DOHH2 (cell line): ENCODE data around the gene SRP14.

Experiments used
- H3F3A ChIP-seq: fragments of 200-600 bp; sonication (generic), shearing (Covaris generic); 2 replicates; pipeline ENCODE4 v1.6.0; 2016; ENCODE audit warnings: antibody characterized with exemption, mild to moderate bottlenecking; ENCODE audit not compliant: control insufficient read depth, insufficient read depth
- H3K27ac ChIP-seq: fragments of 200-600 bp; sonication (generic); 2 replicates; pipeline ENCODE4 v1.5.1; 2014; ENCODE audit warnings: low read depth, mild to moderate bottlenecking, low read length, moderate library complexity
- H3K27me3 ChIP-seq: fragments of 200-600 bp; sonication (generic); 2 replicates; pipeline ENCODE4 v1.6.1; 2014; ENCODE audit warnings: mild to moderate bottlenecking, low read length, mixed read lengths; ENCODE audit not compliant: control insufficient read depth
- H3K36me3 ChIP-seq: fragments of 200-600 bp; sonication (generic); 2 replicates; pipeline ENCODE4 v1.6.1; 2014; ENCODE audit warnings: mild to moderate bottlenecking, low read length, moderate library complexity, mixed read lengths; ENCODE audit not compliant: control insufficient read depth
- H3K4me1 ChIP-seq: fragments of 200-600 bp; sonication (generic); 2 replicates; pipeline ENCODE4 v1.6.1; 2014; ENCODE audit warnings: mild to moderate bottlenecking, low read length, mixed read lengths; ENCODE audit not compliant: control insufficient read depth
- H3K4me2 ChIP-seq: fragments of 200-600 bp; sonication (generic); 2 replicates; pipeline ENCODE4 v1.6.0; 2014; ENCODE audit warnings: mild to moderate bottlenecking, low read length, moderate library complexity
- H3K4me3 ChIP-seq: fragments of 200-600 bp; sonication (generic); 2 replicates; pipeline ENCODE4 v1.5.1; 2014; ENCODE audit warnings: mild to moderate bottlenecking, low read length, mixed read lengths
- H3K79me2 ChIP-seq: fragments of 200-600 bp; sonication (generic); 2 replicates; pipeline ENCODE4 v1.6.1; 2014; ENCODE audit warnings: mild to moderate bottlenecking, low read length, mixed read lengths; ENCODE audit not compliant: control insufficient read depth
- H3K9me2 ChIP-seq: fragments of 200-600 bp; sonication (generic); replicated peaks from 2 replicates; pipeline ENCODE4 v1.6.1; 2014; ENCODE audit warnings: mild to moderate bottlenecking, low read length, mixed read lengths; ENCODE audit not compliant: control insufficient read depth
- H3K9me3 ChIP-seq: fragments of 200-600 bp; sonication (generic); 2 replicates; pipeline ENCODE4 v1.6.1; 2014; ENCODE audit warnings: antibody characterized with exemption, low read length, mixed read lengths; ENCODE audit not compliant: control insufficient read depth, insufficient read depth
- H4K20me1 ChIP-seq: fragments of 200-600 bp; sonication (generic); 2 replicates; pipeline ENCODE4 v1.6.0; 2014; ENCODE audit warnings: low read depth, mild to moderate bottlenecking, antibody characterized with exemption, low read length, moderate library complexity; ENCODE audit not compliant: control insufficient read depth, insufficient read depth
- CTCF ChIP-seq: fragments of 200-600 bp; sonication (generic); IDR thresholded peaks from one replicate; pipeline ENCODE4 v1.5.1; 2014; ENCODE audit warnings: antibody characterized with exemption, mild to moderate bottlenecking, low read depth, low read length; ENCODE audit not compliant: poor library complexity, severe bottlenecking
- EZH2phosphoT487 ChIP-seq: fragments of 200-600 bp; sonication (generic); IDR thresholded peaks from 2 replicates; pipeline ENCODE4 v1.6.1; 2017; ENCODE audit warnings: borderline replicate concordance, mild to moderate bottlenecking, antibody characterized with exemption, low read length, moderate library complexity, mixed read lengths

The SRP14 gene

GRCh38 chr15:40065166-40065565 lies 26.2 kb upstream of the SRP14 start:
- H3F3A ChIP-seq = peaks cover 22% of the 10 kb centered on the region
- no peaks in the 10 kb centered on the region for H3K27me3 ChIP-seq
- H3K4me3 ChIP-seq = peak overlapping the region; percentile 43
- H3K79me2 ChIP-seq = no peaks in the 10 kb centered on the region
- no peak for TF ChIP-seq CTCF
- H4K20me1 ChIP-seq = no peaks in the 10 kb centered on the region
- peak overlapping the region; percentile 83 for H3K27ac ChIP-seq
- peaks cover 66% of the 10 kb centered on the region for H3K4me1 ChIP-seq
- peaks cover 2% of the 10 kb centered on the region; the same call in 1 of the 2 replicates for H3K36me3 ChIP-seq
- no peaks in the 10 kb centered on the region for H3K9me2 ChIP-seq
- H3K9me3 ChIP-seq = no peaks in the 10 kb centered on the region
- H3K4me2 ChIP-seq = peak overlapping the region; percentile 71

- Histone ChIP-seq H3K9me3 (no peaks in the 10 kb centered on the region), H3K9me2 (no peaks in the 10 kb centered on the region), H4K20me1 (no peaks in the 10 kb centered on the region), H3K36me3 (peaks cover 2% of the 10 kb centered on the region; the same call in 1 of the 2 replicates), H3K4me2 (peak overlapping the region; percentile 71), H3K4me1 (peaks cover 58% of the 10 kb centered on the region), H3K27ac (peak overlapping the region; percentile 83), H3K4me3 (peak overlapping the region; percentile 43), H3F3A (peaks cover 22% of the 10 kb centered on the region), H3K79me2 (no peaks in the 10 kb centered on the region), H3K27me3 (no peaks in the 10 kb centered on the region)
- TF ChIP-seq CTCF (no peak), EZH2phosphoT487 (no peak)
These were observed 25.4 kb upstream of the SRP14 start for GRCh38 chr15:40064231-40064894.

- H3K4me1 ChIP-seq = peaks cover 58% of the 10 kb centered on the region
- peaks cover 22% of the 10 kb centered on the region for H3F3A ChIP-seq
- no peaks in the 10 kb centered on the region for H3K9me2 ChIP-seq
- no peak for TF ChIP-seq EZH2phosphoT487
- no peak for TF ChIP-seq CTCF
- no peaks in the 10 kb centered on the region for H3K79me2 ChIP-seq
- H3K27ac ChIP-seq = peak overlapping the region; percentile 83
- no peaks in the 10 kb centered on the region for H3K9me3 ChIP-seq
- peaks cover 2% of the 10 kb centered on the region; the same call in 1 of the 2 replicates for H3K36me3 ChIP-seq
- no peaks in the 10 kb centered on the region for H4K20me1 ChIP-seq
- peak overlapping the region; percentile 71 for H3K4me2 ChIP-seq
- no peaks in the 10 kb centered on the region for H3K27me3 ChIP-seq
- no peak overlapping the region for H3K4me3 ChIP-seq
These were observed 24.6 kb upstream of the SRP14 start for GRCh38 chr15:40063563-40064011.
